Esophagus muscularis mucosa (tissue), 4 donors: ENCODE measurements around the gene GLIS2. TPM values are rescaled to one million over a fixed set of nuclear protein-coding genes. Genes with fewer than 3 reads are reported as not detected.

Source experiments
- DNase-seq: peaks from one replicate; pipeline ENCODE4 v3.0.0-alpha.2; 2017; ENCODE audit errors: extremely low spot score
- H3K27ac ChIP-seq, 4 donors: fragments of 200-600 bp; sonication (generic); replicated peaks in 1 of 4; 1 replicate in 3 of 4; 2 replicates in 1 of 4; pipeline ENCODE4 v1.5.1; 2016 to 2019; ENCODE audit warnings: mild to moderate bottlenecking in 1 of 4
- H3K27me3 ChIP-seq, 4 donors: fragments of 200-600 bp; sonication (generic); one replicate each; pipeline versions ENCODE4 v1.5.1 to v1.6.0; 2016 to 2019
- H3K36me3 ChIP-seq, 4 donors: fragments of 200-600 bp; sonication (generic); one replicate each; pipeline ENCODE4 v1.5.1; 2016 to 2019
- H3K4me1 ChIP-seq, 4 donors: fragments of 200-600 bp; sonication (generic); one replicate each; pipeline ENCODE4 v1.5.1; 2016 to 2019
- H3K4me3 ChIP-seq, 4 donors: fragments of 200-600 bp; sonication (generic); 1 replicate in 2 of 4; 2 replicates in 2 of 4; pipeline ENCODE4 v1.5.1; 2016 to 2019; ENCODE audit warnings: mild to moderate bottlenecking in 4 of 4, moderate library complexity in 1 of 4
- H3K9me3 ChIP-seq, 4 donors: fragments of 200-600 bp; sonication (generic); 1 replicate in 3 of 4; 2 replicates in 1 of 4; pipeline ENCODE4 v1.5.1; 2016 to 2019
- EP300 ChIP-seq: sonication (generic); formaldehyde crosslinking; IDR thresholded peaks from one replicate; pipeline ENCODE4 v1.6.1; 2017; ENCODE audit warnings: antibody characterized with exemption
- POLR2A ChIP-seq: fragments of 450-650 bp; IDR thresholded peaks from one replicate; pipeline ENCODE4 v1.6.1; 2017; ENCODE audit warnings: antibody characterized with exemption, moderate library complexity, mild to moderate bottlenecking, low read depth
- POLR2AphosphoS5 ChIP-seq, 2 donors: sonication (generic); formaldehyde crosslinking; IDR thresholded peaks; one replicate each; pipeline ENCODE4 v1.6.1; 2017; ENCODE audit warnings: antibody characterized with exemption in 2 of 2
- WGBS: methylation state at CpG from one replicate; pipeline ENCODE4 v1.1.5; 2018; 5-methylcytosine and 5-hydroxymethylcytosine counted together
- intact Hi-C: fragments of 100-400 bp; cut with DNase I; formaldehyde crosslinking; loops from one replicate; pipeline ENCODE4 v1.15.1; 2023
- total RNA-seq, 4 donors: library from RNA; depleted of rRNA; stranded (reverse); fragments of >200 nt; gene quantifications; one replicate each; pipeline versions ENCODE4 v1.1.0 to v1.2.1, GENCODE V29; 2016
- TF ChIP-seq, protein P1 (sequence below), 3 experiments: fragments of 200-600 bp in 2 of 3; fragments of 450-650 bp in 1 of 3; sonication (generic) in 2 of 3; IDR thresholded peaks; one replicate each; pipeline ENCODE4 v1.5.1; 2017 to 2019; ENCODE audit warnings: antibody characterized with exemption in 3 of 3, mild to moderate bottlenecking in 2 of 3, moderate library complexity in 1 of 3

The GLIS2 gene
- total RNA-seq, 4 donors from 2014 or later, result 10.8 to 32.6 (median 14.9) TPM

DNA sequence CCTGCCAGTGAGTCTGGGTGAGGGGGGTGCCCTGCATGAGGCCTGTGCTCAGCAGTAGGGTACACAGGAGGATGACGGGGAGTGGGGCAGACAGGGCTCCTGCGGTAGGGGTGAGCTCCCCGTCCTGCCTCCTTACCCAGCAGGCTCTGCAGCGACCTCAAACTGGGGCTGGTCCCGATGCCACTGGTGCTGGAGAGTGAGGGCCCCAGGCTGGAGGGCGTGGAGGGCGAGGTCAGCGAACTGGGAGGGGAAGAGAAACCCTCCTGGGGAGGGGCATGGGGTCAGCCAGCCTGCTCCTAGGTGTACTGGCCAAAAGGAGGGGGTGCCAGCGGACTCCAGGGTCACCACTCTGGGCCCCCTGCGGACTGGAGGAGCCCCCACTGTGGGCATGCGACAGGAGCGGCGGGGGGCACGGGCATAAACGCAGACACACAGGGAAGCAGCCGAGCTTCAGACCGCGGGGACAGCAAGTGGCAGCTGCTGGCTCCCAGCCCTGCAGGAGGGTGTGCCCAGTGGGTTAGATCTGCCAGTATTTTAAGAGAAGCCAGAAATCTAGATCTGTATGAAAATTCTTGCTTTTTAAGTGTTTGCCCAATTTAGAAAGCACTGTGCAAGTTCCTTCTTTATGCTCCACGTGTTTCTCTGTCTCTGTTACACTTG is 46.7 kb downstream of the GLIS2 start:
- WGBS, result 94% methylated on average over 19 of the region's 19 CpGs
- Histone ChIP-seq H3K4me1 (peaks cover 0 to 7% (median 3%) of the 10 kb centered on the region in 4 donors), H3K36me3 (peaks cover 19 to 77% (median 63%) of the 10 kb centered on the region in 4 donors), H3K27ac (no peak overlapping the region), H3K27me3 (no peaks in the 10 kb centered on the region), H3K4me3 (no peak overlapping the region), H3K9me3 (no peaks in the 10 kb centered on the region)
- DNase-seq, result no peak
- intact Hi-C loops, result no loop called here
- TF ChIP-seq POLR2AphosphoS5 (IDR thresholded peaks at IDR 0.05) (no peak), POLR2A (no peak), EP300 (no peak)
- TF ChIP-seq, protein P1, sequence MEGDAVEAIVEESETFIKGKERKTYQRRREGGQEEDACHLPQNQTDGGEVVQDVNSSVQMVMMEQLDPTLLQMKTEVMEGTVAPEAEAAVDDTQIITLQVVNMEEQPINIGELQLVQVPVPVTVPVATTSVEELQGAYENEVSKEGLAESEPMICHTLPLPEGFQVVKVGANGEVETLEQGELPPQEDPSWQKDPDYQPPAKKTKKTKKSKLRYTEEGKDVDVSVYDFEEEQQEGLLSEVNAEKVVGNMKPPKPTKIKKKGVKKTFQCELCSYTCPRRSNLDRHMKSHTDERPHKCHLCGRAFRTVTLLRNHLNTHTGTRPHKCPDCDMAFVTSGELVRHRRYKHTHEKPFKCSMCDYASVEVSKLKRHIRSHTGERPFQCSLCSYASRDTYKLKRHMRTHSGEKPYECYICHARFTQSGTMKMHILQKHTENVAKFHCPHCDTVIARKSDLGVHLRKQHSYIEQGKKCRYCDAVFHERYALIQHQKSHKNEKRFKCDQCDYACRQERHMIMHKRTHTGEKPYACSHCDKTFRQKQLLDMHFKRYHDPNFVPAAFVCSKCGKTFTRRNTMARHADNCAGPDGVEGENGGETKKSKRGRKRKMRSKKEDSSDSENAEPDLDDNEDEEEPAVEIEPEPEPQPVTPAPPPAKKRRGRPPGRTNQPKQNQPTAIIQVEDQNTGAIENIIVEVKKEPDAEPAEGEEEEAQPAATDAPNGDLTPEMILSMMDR (IDR thresholded peaks at IDR 0.05), result no peak

DNA sequence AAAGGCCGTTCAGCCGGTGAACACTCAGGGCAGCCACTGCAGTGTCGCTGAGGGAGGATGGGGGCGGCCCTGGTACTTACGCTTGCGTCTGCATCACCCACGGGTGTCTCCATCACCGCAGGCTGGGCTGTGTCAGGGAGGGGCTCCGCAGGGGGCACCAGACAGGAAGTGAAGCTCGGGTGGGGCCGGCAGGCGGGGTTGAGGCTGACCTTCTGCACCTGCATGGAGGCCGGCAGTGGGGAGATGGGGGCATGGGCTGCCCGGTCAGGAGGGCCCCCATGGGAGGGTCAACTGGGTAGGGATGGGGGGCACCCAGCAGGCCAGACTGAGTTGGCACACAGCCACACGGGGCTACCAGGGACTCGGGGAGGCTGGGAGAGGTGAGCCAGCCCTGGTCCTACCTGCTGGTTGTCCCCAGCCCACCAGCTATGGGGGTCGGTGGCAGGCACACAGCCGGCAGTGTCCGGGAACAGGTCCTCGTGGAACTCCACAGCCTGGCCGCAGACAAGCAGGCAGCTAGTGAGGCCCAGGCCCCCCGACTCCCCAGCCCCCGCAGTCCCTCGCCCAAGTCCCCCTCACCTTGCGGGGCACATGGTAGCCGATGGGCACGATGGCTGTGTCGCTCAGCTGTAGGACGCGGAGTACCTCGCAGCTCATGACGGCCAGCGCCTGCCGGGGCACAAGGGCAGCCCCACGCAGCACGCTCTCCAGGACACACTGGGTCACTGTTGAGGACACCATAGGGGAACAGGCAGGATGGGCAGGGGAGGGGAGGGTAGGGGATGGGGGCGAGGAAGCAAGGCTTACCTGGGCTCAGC is 48.5 kb downstream of the GLIS2 start:
- DNase-seq, result no peak
- 88% methylated on average over 24 of the region's 37 CpGs for WGBS

DNA sequence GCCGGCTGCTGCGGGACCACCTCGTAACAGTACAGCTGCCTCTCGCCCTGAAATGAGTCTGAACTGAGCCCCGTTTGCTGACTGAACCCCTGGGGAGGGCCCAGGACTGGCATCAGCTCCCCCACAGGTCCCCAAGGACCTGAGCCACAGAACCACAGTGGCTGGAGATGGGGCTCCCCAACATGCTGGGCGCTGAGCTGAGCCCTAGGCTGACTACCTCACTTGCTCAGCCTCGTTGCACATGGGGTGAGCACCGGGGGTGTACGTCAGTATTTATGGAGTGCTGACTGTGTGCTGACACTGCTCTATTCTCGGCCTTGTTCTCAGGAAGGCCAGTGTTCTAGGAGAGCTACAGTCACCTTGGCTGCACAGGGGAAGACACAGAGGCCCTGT is 49.1 kb downstream of the GLIS2 start:
- no peaks in the 10 kb centered on the region for H3K9me3 ChIP-seq
- no CpG with 5 or more reads among the region's 10 CpGs for WGBS
- TF ChIP-seq EP300 (no peak), POLR2AphosphoS5 (IDR thresholded peaks at IDR 0.05) (no peak), POLR2A (no peak)
- TF ChIP-seq, protein P1 (IDR thresholded peaks at IDR 0.05), result no peak
- intact Hi-C loops, result no loop called here
- no peaks in the 10 kb centered on the region for H3K27me3 ChIP-seq
- DNase-seq, result no peak
- H3K27ac ChIP-seq, result no peak overlapping the region
- peaks cover 14 to 62% (median 55%) of the 10 kb centered on the region in 4 donors for H3K36me3 ChIP-seq
- no peak overlapping the region for H3K4me3 ChIP-seq
- H3K4me1 ChIP-seq, result peaks cover 0 to 9% (median 6%) of the 10 kb centered on the region in 4 donors

More for the DNA sequence above, 48.5 kb downstream of the GLIS2 start:
- Histone ChIP-seq H3K27ac (no peak overlapping the region), H3K36me3 (peaks cover 14 to 66% (median 55%) of the 10 kb centered on the region in 4 donors), H3K4me3 (no peak overlapping the region), H3K27me3 (no peaks in the 10 kb centered on the region), H3K9me3 (no peaks in the 10 kb centered on the region), H3K4me1 (peaks cover 0 to 5% (median under 1%) of the 10 kb centered on the region in 4 donors)
- intact Hi-C loops, result no loop called here
- no peak for TF ChIP-seq POLR2AphosphoS5 (IDR thresholded peaks at IDR 0.05)
- TF ChIP-seq POLR2A, result no peak
- no peak for TF ChIP-seq EP300
- TF ChIP-seq, protein P1 (IDR thresholded peaks at IDR 0.05), result no peak

DNA sequence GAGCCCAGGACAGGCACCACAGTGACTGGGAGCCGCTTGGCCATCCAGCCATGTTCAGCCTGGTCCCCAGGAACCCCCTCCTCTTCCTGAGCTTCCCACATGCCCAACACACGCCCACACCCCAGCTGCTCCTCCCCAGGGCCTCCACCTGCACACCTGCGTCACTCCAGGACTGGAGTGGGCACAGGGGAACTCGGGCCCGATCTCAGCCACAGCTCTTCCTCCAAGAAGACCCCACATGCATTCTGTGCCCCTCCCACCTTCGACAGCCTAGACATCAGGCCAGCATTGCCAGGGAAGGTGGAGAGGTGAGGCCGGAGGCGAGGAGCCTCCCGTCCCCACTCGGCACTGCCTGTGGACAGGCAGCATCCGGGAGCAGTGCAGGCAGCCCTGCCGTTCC is 49.7 kb downstream of the GLIS2 start:
- intact Hi-C loops, result no loop called here
- Histone ChIP-seq H3K4me1 (peaks cover 0 to 15% (median 12%) of the 10 kb centered on the region in 4 donors), H3K4me3 (no peak overlapping the region), H3K27me3 (no peaks in the 10 kb centered on the region), H3K36me3 (peaks cover 14 to 56% (median 50%) of the 10 kb centered on the region in 4 donors), H3K27ac (no peak overlapping the region), H3K9me3 (no peaks in the 10 kb centered on the region)
- no peak for TF ChIP-seq POLR2A
- TF ChIP-seq POLR2AphosphoS5 (IDR thresholded peaks at IDR 0.05), result no peak
- TF ChIP-seq, protein P1 (IDR thresholded peaks at IDR 0.05), result no peak
- no peak for TF ChIP-seq EP300
- no peak for DNase-seq
- WGBS, result 100% methylated on average over 6 of the region's 12 CpGs
